ENCODE results near the gene VPS54. TPM values are rescaled to one million over a fixed set of nuclear protein-coding genes. Genes with fewer than 3 reads are reported as not detected.

The VPS54 gene
- total RNA-seq, 1 experiment from 2014 or later, result 20.7 TPM

DNA sequence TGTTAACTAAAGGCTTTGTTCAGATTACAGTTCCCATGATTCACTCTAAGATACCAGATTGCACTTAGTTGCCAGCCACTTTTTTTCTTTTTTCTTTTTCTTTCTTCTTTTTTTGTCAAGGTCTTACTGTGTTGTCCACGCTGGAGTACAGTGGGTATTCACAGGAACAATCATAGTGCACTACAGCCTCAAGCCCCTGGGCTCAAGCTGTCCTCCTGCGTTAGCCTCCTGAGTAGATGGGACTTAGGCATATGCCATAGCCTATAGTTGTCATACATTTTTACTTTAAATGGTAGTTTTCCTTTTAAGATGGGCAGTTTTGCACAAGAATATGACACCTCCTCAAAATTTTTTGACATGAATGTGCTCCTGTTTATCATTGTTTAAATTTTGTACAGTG, 175.4 kb downstream of the VPS54 start:
- H3K9me3 ChIP-seq (ENCODE audit: insufficient read depth, low read depth), result no peaks in the 10 kb centered on the region; the same call in 1 of the 2 replicates
- peak overlapping the region; percentile 92 for H3K4me2 ChIP-seq
- H3K9me2 ChIP-seq (ENCODE audit: insufficient read depth), result no peaks in the 10 kb centered on the region
- intact Hi-C loops (cut with micrococcal nuclease; ENCODE audit: unreplicated experiment), result loop anchor here (10.0 kb wide), 1 partner anchor 431 kb away; no protein-coding TSS in a partner anchor
- no peaks in the 10 kb centered on the region; the same call in 1 of the 2 replicates for H4K20me1 ChIP-seq (ENCODE audit: insufficient read depth)
- H3K79me2 ChIP-seq (ENCODE audit: low read depth), result peaks cover 69% of the 10 kb centered on the region
- no peaks in the 10 kb centered on the region; the same call in 1 of the 2 replicates for H3K36me3 ChIP-seq (ENCODE audit: low read depth)
- no peak overlapping the region for H2AFZ ChIP-seq
- no peak overlapping the region for H3K27ac ChIP-seq
- peaks cover 18% of the 10 kb centered on the region for H3F3A ChIP-seq (ENCODE audit: insufficient read depth, low read depth)
- peaks cover 25% of the 10 kb centered on the region for H3K4me1 ChIP-seq (replicated peaks; ENCODE audit: insufficient read depth)
- POLR2A ChIA-PET (ENCODE audit: unreplicated experiment), result no interaction called here
- no peak for DNase-seq
- no peaks in the 10 kb centered on the region for H3K27me3 ChIP-seq (ENCODE audit: insufficient read depth, low read depth)
- CTCF ChIA-PET, result no interaction called here
- peak overlapping the region; percentile 90; the same call in 1 of the 2 replicates for H3K4me3 ChIP-seq
- BruUV-seq (replicated peaks), result no TSS peak
- no peak for TF ChIP-seq EZH2 (IDR thresholded peaks at IDR 0.05; ENCODE audit: low read depth)
- TF ChIP-seq, protein P1, sequence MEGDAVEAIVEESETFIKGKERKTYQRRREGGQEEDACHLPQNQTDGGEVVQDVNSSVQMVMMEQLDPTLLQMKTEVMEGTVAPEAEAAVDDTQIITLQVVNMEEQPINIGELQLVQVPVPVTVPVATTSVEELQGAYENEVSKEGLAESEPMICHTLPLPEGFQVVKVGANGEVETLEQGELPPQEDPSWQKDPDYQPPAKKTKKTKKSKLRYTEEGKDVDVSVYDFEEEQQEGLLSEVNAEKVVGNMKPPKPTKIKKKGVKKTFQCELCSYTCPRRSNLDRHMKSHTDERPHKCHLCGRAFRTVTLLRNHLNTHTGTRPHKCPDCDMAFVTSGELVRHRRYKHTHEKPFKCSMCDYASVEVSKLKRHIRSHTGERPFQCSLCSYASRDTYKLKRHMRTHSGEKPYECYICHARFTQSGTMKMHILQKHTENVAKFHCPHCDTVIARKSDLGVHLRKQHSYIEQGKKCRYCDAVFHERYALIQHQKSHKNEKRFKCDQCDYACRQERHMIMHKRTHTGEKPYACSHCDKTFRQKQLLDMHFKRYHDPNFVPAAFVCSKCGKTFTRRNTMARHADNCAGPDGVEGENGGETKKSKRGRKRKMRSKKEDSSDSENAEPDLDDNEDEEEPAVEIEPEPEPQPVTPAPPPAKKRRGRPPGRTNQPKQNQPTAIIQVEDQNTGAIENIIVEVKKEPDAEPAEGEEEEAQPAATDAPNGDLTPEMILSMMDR (conservative IDR thresholded peaks at IDR 0.05), result no peak

- Histone ChIP-seq H3K79me2 (ENCODE audit: low read depth) (peaks cover 62% of the 10 kb centered on the region), H2AFZ (peak overlapping the region; percentile 94; the same call in 1 of the 2 replicates), H3K4me2 (peak overlapping the region; percentile 92), H3K4me3 (peak overlapping the region; percentile 90), H3K9me3 (ENCODE audit: insufficient read depth, low read depth) (no peaks in the 10 kb centered on the region; the same call in 1 of the 2 replicates), H4K20me1 (ENCODE audit: insufficient read depth) (no peaks in the 10 kb centered on the region; the same call in 1 of the 2 replicates), H3K27ac (peak overlapping the region; percentile 85), H3K4me1 (replicated peaks; ENCODE audit: insufficient read depth) (peaks cover 25% of the 10 kb centered on the region), H3K36me3 (ENCODE audit: low read depth) (no peaks in the 10 kb centered on the region; the same call in 1 of the 2 replicates), H3F3A (ENCODE audit: insufficient read depth, low read depth) (peaks cover 18% of the 10 kb centered on the region), H3K9me2 (ENCODE audit: insufficient read depth) (no peaks in the 10 kb centered on the region), H3K27me3 (ENCODE audit: insufficient read depth, low read depth) (no peaks in the 10 kb centered on the region)
- ChIA-PET POLR2A (ENCODE audit: unreplicated experiment) (interaction anchor here (0.6 to 0.7 kb wide), 5 partner anchors 14 to 812 kb away, joined by 3 to 5 read pairs (median 4); partner anchors contain the start of genes MDH1 and WDPCP), CTCF (interaction anchor here (1.3 kb wide), 1 partner anchor 18 kb away, joined by 7 read pairs; no protein-coding TSS in a partner anchor)
- TF ChIP-seq, protein P1 (conservative IDR thresholded peaks at IDR 0.05), result no peak
- TF ChIP-seq EZH2 (IDR thresholded peaks at IDR 0.05; ENCODE audit: low read depth), result no peak
- no TSS peak for BruUV-seq (replicated peaks)
- intact Hi-C loops (cut with micrococcal nuclease; ENCODE audit: unreplicated experiment), result loop anchor here (10.0 kb wide), 1 partner anchor 432 kb away; no protein-coding TSS in a partner anchor
- no peak for DNase-seq
Observed at GRCh38 chr2:63843093-63843492, 176.1 kb downstream of the VPS54 start.

DNA sequence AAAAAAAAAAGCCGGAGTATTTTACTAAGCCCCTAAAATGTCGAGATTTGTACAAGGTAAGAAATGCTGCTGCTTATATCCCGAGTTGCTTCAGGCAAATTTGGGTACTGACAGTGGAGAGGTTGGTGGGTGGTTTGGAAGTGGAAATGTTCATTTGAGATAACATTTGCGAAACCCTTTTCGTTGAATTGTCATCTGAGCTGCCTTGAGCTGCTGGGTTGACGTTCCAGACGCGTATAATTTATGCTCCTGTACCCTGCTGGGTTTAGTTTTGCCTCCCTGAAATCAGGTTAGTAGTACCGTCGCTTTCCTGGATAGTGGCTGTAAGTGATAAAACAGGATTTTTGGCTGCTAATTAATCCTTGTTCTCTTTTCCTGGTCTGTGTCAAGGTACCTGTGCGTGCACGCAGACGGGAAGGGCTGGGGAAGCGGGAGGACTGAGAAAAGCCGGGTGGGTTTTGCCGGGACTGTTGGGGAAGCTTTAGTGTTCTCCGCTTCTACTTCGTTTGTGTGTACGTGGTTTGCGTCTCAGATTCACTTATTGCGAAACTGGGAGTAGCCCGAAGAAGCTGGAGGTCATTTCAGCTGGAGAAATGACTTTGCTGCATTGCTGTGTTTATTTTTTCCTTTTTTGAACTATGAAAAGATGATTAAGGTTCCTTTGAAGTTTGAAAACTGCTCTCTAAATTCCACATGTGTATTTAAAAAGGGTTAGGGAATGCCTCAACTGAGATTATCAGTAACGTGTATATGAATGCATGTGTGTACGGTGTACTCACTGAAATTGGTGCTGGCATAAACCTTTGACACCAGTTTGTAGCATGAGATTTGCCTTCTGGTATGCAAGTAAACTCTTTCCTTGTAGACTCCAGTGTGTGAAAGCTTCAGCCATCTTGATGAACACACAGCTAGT, 176.8 kb downstream of the VPS54 start:
- no peak for TF ChIP-seq EZH2 (IDR thresholded peaks at IDR 0.05; ENCODE audit: low read depth)
- TF ChIP-seq, protein P1 (conservative IDR thresholded peaks at IDR 0.05), result no peak
- H3K27me3 ChIP-seq (ENCODE audit: insufficient read depth, low read depth), result no peaks in the 10 kb centered on the region
- intact Hi-C loops (cut with micrococcal nuclease; ENCODE audit: unreplicated experiment), result loop anchor here (10.0 kb wide), 1 partner anchor 432 kb away; no protein-coding TSS in a partner anchor
- H2AFZ ChIP-seq, result peak overlapping the region; percentile 94
- peaks cover 56% of the 10 kb centered on the region for H3K79me2 ChIP-seq (ENCODE audit: low read depth)
- H3K27ac ChIP-seq, result peak overlapping the region; percentile 85
- H3K4me2 ChIP-seq, result peak overlapping the region; percentile 92
- POLR2A ChIA-PET (ENCODE audit: unreplicated experiment), result interaction anchor here (0.6 to 0.7 kb wide), 10 partner anchors 14 to 813 kb away, joined by 3 to 18 read pairs (median 4); partner anchors contain the start of genes MDH1 and WDPCP
- H3K4me1 ChIP-seq (replicated peaks; ENCODE audit: insufficient read depth), result peaks cover 25% of the 10 kb centered on the region
- peak overlapping the region; percentile 90 for H3K4me3 ChIP-seq
- DNase-seq, result peak; percentile 31 to 71
- H3K9me2 ChIP-seq (ENCODE audit: insufficient read depth), result no peaks in the 10 kb centered on the region
- H3K36me3 ChIP-seq (ENCODE audit: low read depth), result no peaks in the 10 kb centered on the region; the same call in 1 of the 2 replicates
- CTCF ChIA-PET, result interaction anchor here (0.9 to 1.3 kb wide), 5 partner anchors 7 to 1327 kb away, joined by 3 to 7 read pairs (median 3); partner anchors contain the start of gene MDH1
- H3F3A ChIP-seq (ENCODE audit: insufficient read depth, low read depth), result peaks cover 18% of the 10 kb centered on the region
- no peaks in the 10 kb centered on the region; the same call in 1 of the 2 replicates for H3K9me3 ChIP-seq (ENCODE audit: insufficient read depth, low read depth)
- no peaks in the 10 kb centered on the region; the same call in 1 of the 2 replicates for H4K20me1 ChIP-seq (ENCODE audit: insufficient read depth)
- TSS peak; percentile 69 for BruUV-seq (replicated peaks)

Measured in PC-9 (cell line).